Suppressor macrophage treated with lipopolysaccharide for 4 hours (primary cell): ENCODE results near the gene KREMEN2.

Experiments
- DNase-seq: peaks from one replicate; pipeline ENCODE4 v3.0.0-alpha.2; 2020

KREMEN2 gene

GRCh38 chr16:2980227-2981176 is 16.4 kb downstream of the KREMEN2 start, which contains the start of gene PKMYT1:
Gene PKMYT1, minus strand, starts transcription at chr16:2980446. Its CDS starts 789 bp downstream, at chr16:2979657.
- peak; percentile 97 for DNase-seq

GRCh38 chr16:2981177-2981898 is 17.3 kb downstream of the KREMEN2 start:
- no peak for DNase-seq

- no peak for DNase-seq
Measured at GRCh38 chr16:2981899-2982250, 17.8 kb downstream of the KREMEN2 start.

- DNase-seq = no peak
Measured at GRCh38 chr16:2982402-2982801, 18.3 kb downstream of the KREMEN2 start.

- peak; percentile 87 for DNase-seq
Measured at GRCh38 chr16:2983706-2984136, 19.6 kb downstream of the KREMEN2 start.

GRCh38 chr16:2985462-2985861 is 21.4 kb downstream of the KREMEN2 start:
- DNase-seq = no peak

- DNase-seq = no peak
Measured at GRCh38 chr16:2985893-2986355, 21.8 kb downstream of the KREMEN2 start.

- no peak for DNase-seq
Measured at GRCh38 chr16:2986623-2987188, 22.6 kb downstream of the KREMEN2 start.

- no peak for DNase-seq
Measured at GRCh38 chr16:2987286-2987685, 23.2 kb downstream of the KREMEN2 start.

GRCh38 chr16:2987833-2988232 is 23.8 kb downstream of the KREMEN2 start:
- no peak for DNase-seq

- DNase-seq = no peak
Measured at GRCh38 chr16:2988590-2989099, 24.6 kb downstream of the KREMEN2 start.

- no peak for DNase-seq
Measured at GRCh38 chr16:2990891-2991290, 26.8 kb downstream of the KREMEN2 start.

GRCh38 chr16:2991566-2992261 is 27.6 kb downstream of the KREMEN2 start:
- DNase-seq = no peak

- no peak for DNase-seq
Measured at GRCh38 chr16:2992383-2993081, 28.5 kb downstream of the KREMEN2 start.

- no peak for DNase-seq
Measured at GRCh38 chr16:2996298-2996697, 32.2 kb downstream of the KREMEN2 start.

GRCh38 chr16:2999929-3000328 is 35.9 kb downstream of the KREMEN2 start:
- no peak for DNase-seq

- DNase-seq = no peak
Measured at GRCh38 chr16:3000540-3000939, 36.5 kb downstream of the KREMEN2 start.

- no peak for DNase-seq
Measured at GRCh38 chr16:3001316-3001715, 37.2 kb downstream of the KREMEN2 start.

GRCh38 chr16:3003582-3004270 is 39.7 kb downstream of the KREMEN2 start:
- peak; percentile 98 for DNase-seq

GRCh38 chr16:3004319-3004718 is 40.2 kb downstream of the KREMEN2 start:
- peak; percentile 39 for DNase-seq

- DNase-seq = peak; percentile 15
Measured at GRCh38 chr16:3004781-3005284, 40.8 kb downstream of the KREMEN2 start.
